ENCODE data around the gene PIGL. TPM values are rescaled to one million over a fixed set of nuclear protein-coding genes. Genes with fewer than 3 reads are reported as not detected.
A peak's percentile ranks its signal among the peaks of the same experiment; 100 is the strongest.

The PIGL gene
- total RNA-seq, 1 experiment from 2014 or later = 59.2 TPM

- H3K36me3 ChIP-seq (ENCODE audit: low read depth) = no peaks in the 10 kb centered on the region
- 0 out of 2 replicates have a peak overlapping the region, but pooled peaks have one; percentile 4 for H3K27ac ChIP-seq
- H4K20me1 ChIP-seq (ENCODE audit: insufficient read depth) = no peaks in the 10 kb centered on the region
- no TSS peak for BruUV-seq (replicated peaks)
- H3K4me1 ChIP-seq (replicated peaks; ENCODE audit: insufficient read depth) = peaks cover 51% of the 10 kb centered on the region
- peaks cover 28% of the 10 kb centered on the region for H3F3A ChIP-seq (ENCODE audit: insufficient read depth, low read depth)
- no peaks in the 10 kb centered on the region for H3K27me3 ChIP-seq (ENCODE audit: insufficient read depth, low read depth)
- H3K79me2 ChIP-seq (ENCODE audit: low read depth) = no peaks in the 10 kb centered on the region
- H3K9me3 ChIP-seq (ENCODE audit: insufficient read depth, low read depth) = no peaks in the 10 kb centered on the region
- POLR2A ChIA-PET (ENCODE audit: unreplicated experiment) = interaction anchor here (0.6 kb wide), 2 partner anchors 13 to 81 kb away, joined by 3 to 7 read pairs; no protein-coding TSS in a partner anchor
- peak overlapping the region; percentile 27; the same call in 1 of the 2 replicates for H3K4me2 ChIP-seq
- no peak overlapping the region for H2AFZ ChIP-seq
- TF ChIP-seq CTCF (conservative IDR thresholded peaks at IDR 0.05) (no peak), EZH2 (IDR thresholded peaks at IDR 0.05; ENCODE audit: low read depth) (no peak)
- H3K4me3 ChIP-seq = no peak overlapping the region
- CTCF ChIA-PET = no interaction called here
- DNase-seq = peak in 1 of 2 experiments; percentile 78
- H3K9me2 ChIP-seq (ENCODE audit: insufficient read depth) = peaks cover 4% of the 10 kb centered on the region; the same call in 1 of the 2 replicates
- intact Hi-C loops (cut with micrococcal nuclease; ENCODE audit: unreplicated experiment) = loop anchor here (10.0 kb wide), 2 partner anchors 252 to 388 kb away; no protein-coding TSS in a partner anchor
Observed at GRCh38 chr17:16282522-16282921, 65.5 kb downstream of the PIGL start.

- H3K27ac ChIP-seq = no peak overlapping the region
- intact Hi-C loops (cut with micrococcal nuclease; ENCODE audit: unreplicated experiment) = loop anchor here (2.0 to 10.0 kb wide), 3 partner anchors 69 to 389 kb away; partner anchors contain the start of gene NCOR1
- TF ChIP-seq EZH2 (IDR thresholded peaks at IDR 0.05; ENCODE audit: low read depth) (no peak), CTCF (conservative IDR thresholded peaks at IDR 0.05) (no peak)
Observed at GRCh38 chr17:16283705-16284104, 66.7 kb downstream of the PIGL start.

GRCh38 chr17:16285646-16286008 is 68.6 kb downstream of the PIGL start:
- TF ChIP-seq CTCF (conservative IDR thresholded peaks at IDR 0.05) (peak; percentile 71), EZH2 (IDR thresholded peaks at IDR 0.05; ENCODE audit: low read depth) (no peak)
- H3K36me3 ChIP-seq (ENCODE audit: low read depth) = no peaks in the 10 kb centered on the region
- no peak for DNase-seq
- peak overlapping the region; percentile 27; the same call in 1 of the 2 replicates for H3K4me3 ChIP-seq
- H3F3A ChIP-seq (ENCODE audit: insufficient read depth, low read depth) = peaks cover 48% of the 10 kb centered on the region
- H4K20me1 ChIP-seq (ENCODE audit: insufficient read depth) = no peaks in the 10 kb centered on the region
- H2AFZ ChIP-seq = peak overlapping the region; percentile 71
- H3K79me2 ChIP-seq (ENCODE audit: low read depth) = no peaks in the 10 kb centered on the region
- intact Hi-C loops (cut with micrococcal nuclease; ENCODE audit: unreplicated experiment) = loop anchor here (2.0 to 10.0 kb wide), 8 partner anchors 67 to 732 kb away; partner anchors contain the start of genes CENPV and NCOR1
- H3K9me3 ChIP-seq (ENCODE audit: insufficient read depth, low read depth) = no peaks in the 10 kb centered on the region
- TSS peak; percentile 55 for BruUV-seq (replicated peaks)
- H3K27ac ChIP-seq = peak overlapping the region; percentile 98
- no peaks in the 10 kb centered on the region for H3K9me2 ChIP-seq (ENCODE audit: insufficient read depth)
- CTCF ChIA-PET = interaction anchor here (0.5 to 1.7 kb wide), 6 partner anchors 34 to 153 kb away, joined by 3 to 6 read pairs (median 4); partner anchors contain the start of gene PIGL
- H3K27me3 ChIP-seq (ENCODE audit: insufficient read depth, low read depth) = no peaks in the 10 kb centered on the region
- POLR2A ChIA-PET (ENCODE audit: unreplicated experiment) = interaction anchor here (0.6 to 1.3 kb wide), 5 partner anchors 49 to 156 kb away, joined by 4 to 10 read pairs (median 5); no protein-coding TSS in a partner anchor
- peaks cover 75% of the 10 kb centered on the region for H3K4me1 ChIP-seq (replicated peaks; ENCODE audit: insufficient read depth)
- peak overlapping the region; percentile 77 for H3K4me2 ChIP-seq

More at GRCh38 chr17:16283705-16284104, 66.7 kb downstream of the PIGL start:
- H3K36me3 ChIP-seq (ENCODE audit: low read depth) = no peaks in the 10 kb centered on the region
- no TSS peak for BruUV-seq (replicated peaks)
- H4K20me1 ChIP-seq (ENCODE audit: insufficient read depth) = no peaks in the 10 kb centered on the region
- H3K4me1 ChIP-seq (replicated peaks; ENCODE audit: insufficient read depth) = peaks cover 63% of the 10 kb centered on the region
- peaks cover 4% of the 10 kb centered on the region; the same call in 1 of the 2 replicates for H3K9me2 ChIP-seq (ENCODE audit: insufficient read depth)
- H2AFZ ChIP-seq = no peak overlapping the region
- CTCF ChIA-PET = interaction anchor here (0.5 to 0.6 kb wide), 2 partner anchors 102 to 158 kb away, joined by 5 to 7 read pairs; no protein-coding TSS in a partner anchor
- peaks cover 40% of the 10 kb centered on the region for H3F3A ChIP-seq (ENCODE audit: insufficient read depth, low read depth)
- H3K79me2 ChIP-seq (ENCODE audit: low read depth) = no peaks in the 10 kb centered on the region
- no peaks in the 10 kb centered on the region for H3K27me3 ChIP-seq (ENCODE audit: insufficient read depth, low read depth)
- DNase-seq = no peak
- no peaks in the 10 kb centered on the region for H3K9me3 ChIP-seq (ENCODE audit: insufficient read depth, low read depth)
- POLR2A ChIA-PET (ENCODE audit: unreplicated experiment) = interaction anchor here (0.7 kb wide), 1 partner anchor 97 kb away, joined by 11 read pairs; no protein-coding TSS in a partner anchor
- H3K4me2 ChIP-seq = no peak overlapping the region
- no peak overlapping the region for H3K4me3 ChIP-seq

Measured in PC-9 (cell line).